Gastrocnemius medialis (tissue), 4 donors: ENCODE data around the gene SFXN5. TPM values are rescaled to one million over a fixed set of nuclear protein-coding genes. Genes with fewer than 3 reads are reported as not detected.
A peak's percentile ranks its signal among the peaks of the same experiment; 100 is the strongest.

ENCODE experiments used
- ATAC-seq, 2 donors: fragments of 150-250 bp; one replicate each; pipeline ENCODE4 v1.9.1; 2016
- DNase-seq, 2 donors: peaks; one replicate each; pipeline ENCODE4 v3.0.0-alpha.2; 2019
- H3K27ac ChIP-seq, 4 donors: fragments of 200-600 bp; sonication (generic); 1 replicate in 1 of 4; 2 replicates in 3 of 4; pipeline ENCODE4 v1.5.1; 2016 to 2018; ENCODE audit warnings: mild to moderate bottlenecking in 2 of 4, moderate library complexity in 1 of 4
- H3K27me3 ChIP-seq, 3 donors: fragments of 200-600 bp; sonication (generic) in 2 of 3; 1 replicate in 1 of 3; 2 replicates in 2 of 3; pipeline versions ENCODE4 v1.5.1 to v1.6.0; 2016 to 2019; ENCODE audit warnings: mild to moderate bottlenecking in 1 of 3, moderate library complexity in 1 of 3
- H3K36me3 ChIP-seq, 2 donors: fragments of 200-600 bp; sonication (generic) in 1 of 2; one replicate each; pipeline ENCODE4 v1.5.1; 2017 to 2018
- H3K4me1 ChIP-seq, 2 donors: fragments of 200-600 bp; sonication (generic) in 1 of 2; one replicate each; pipeline ENCODE4 v1.5.1; 2016 to 2017; ENCODE audit warnings: mild to moderate bottlenecking in 2 of 2
- H3K4me3 ChIP-seq, 4 donors: fragments of 200-600 bp; sonication (generic) in 3 of 4; 1 replicate in 1 of 4; 2 replicates in 3 of 4; pipeline ENCODE4 v1.5.1; 2016 to 2019; ENCODE audit warnings: mild to moderate bottlenecking in 2 of 4
- H3K9me3 ChIP-seq, 3 donors: fragments of 200-600 bp; sonication (generic) in 2 of 3; 1 replicate in 1 of 3; 2 replicates in 2 of 3; pipeline ENCODE4 v1.5.1; 2016 to 2019
- CTCF ChIP-seq, 5 experiments: fragments of 450-650 bp in 3 of 5; fragments of 200-600 bp in 2 of 5; sonication (generic) in 2 of 5; IDR thresholded peaks in 4 of 5; conservative IDR thresholded peaks in 1 of 5; 1 replicate in 4 of 5; 2 replicates in 1 of 5; pipeline ENCODE4 v1.5.1; 2016 to 2019; ENCODE audit warnings: antibody characterized with exemption in 5 of 5, mild to moderate bottlenecking in 3 of 5, moderate library complexity in 3 of 5
- POLR2A ChIP-seq, 2 donors: fragments of 450-650 bp; IDR thresholded peaks; one replicate each; pipeline ENCODE4 v1.6.1; 2017; ENCODE audit warnings: antibody characterized with exemption in 2 of 2, mild to moderate bottlenecking in 2 of 2, moderate library complexity in 2 of 2
- in situ Hi-C, 4 donors: fragments of 200-750 bp; cut with MboI; loops; one replicate each; pipeline versions ENCODE4 v1.15.0 to v1.8.0; 2017; ENCODE audit warnings: low sequenced_read_pairs in 4 of 4
- intact Hi-C: fragments of 100-400 bp; cut with DNase I; formaldehyde crosslinking; loops from one replicate; pipeline ENCODE4 v1.15.1; 2023; ENCODE audit warnings: low total_unique reads
- total RNA-seq, 4 donors: library from RNA; depleted of rRNA; stranded (reverse); fragments of >200 nt; gene quantifications; one replicate each; pipeline versions ENCODE4 v1.1.0 to v1.2.3, GENCODE V29; 2016

The SFXN5 gene
- total RNA-seq, 4 donors from 2014 or later: 6.8 to 22.7 (median 9.1) TPM

GRCh38 chr2:73077424-73077795 is 5.9 kb upstream of the SFXN5 start:
- TF ChIP-seq POLR2A (IDR thresholded peaks at IDR 0.05) (no peak), CTCF (IDR thresholded peaks at IDR 0.05 in 4 of 5, conservative IDR thresholded peaks at IDR 0.05 in 1 of 5) (no peak)
- intact Hi-C loops: loop anchor here (10.0 kb wide), 1 partner anchor 657 kb away; the partner anchor contains the start of gene TPRKB
- DNase-seq (no peak), ATAC-seq (no peak)
- Histone ChIP-seq H3K27ac (no peak overlapping the region), H3K4me3 (no peak overlapping the region), H3K4me1 (peaks cover 11 to 16% of the 10 kb centered on the region in 2 donors), H3K36me3 (peaks cover 0 to 8% of the 10 kb centered on the region in 2 donors), H3K27me3 (no peaks in the 10 kb centered on the region), H3K9me3 (no peaks in the 10 kb centered on the region)
- in situ Hi-C loops: no loop called here

- in situ Hi-C loops (no loop called here), intact Hi-C loops (loop anchor here (10.0 kb wide), 1 partner anchor 658 kb away; the partner anchor contains the start of gene TPRKB)
- no peak for DNase-seq
Measured at GRCh38 chr2:73076701-73077423, 5.3 kb upstream of the SFXN5 start.

GRCh38 chr2:73075477-73076373 is 4.2 kb upstream of the SFXN5 start:
- peak overlapping the region; percentile 80 to 89 (median 87) for H3K27ac ChIP-seq
- peaks cover 0 to 8% of the 10 kb centered on the region in 2 donors for H3K36me3 ChIP-seq
- in situ Hi-C loops: no loop called here
- no peak overlapping the region for H3K4me3 ChIP-seq
- intact Hi-C loops: loop anchor here (10.0 kb wide), 1 partner anchor 659 kb away; the partner anchor contains the start of gene TPRKB
- ATAC-seq (peak; percentile 67 to 68), DNase-seq (peak; percentile 89 to 92)
- H3K9me3 ChIP-seq: no peaks in the 10 kb centered on the region
- TF ChIP-seq CTCF (IDR thresholded peaks at IDR 0.05 in 4 of 5, conservative IDR thresholded peaks at IDR 0.05 in 1 of 5) (no peak), POLR2A (IDR thresholded peaks at IDR 0.05) (no peak)
- H3K27me3 ChIP-seq: no peaks in the 10 kb centered on the region
- peaks cover 15 to 24% of the 10 kb centered on the region in 2 donors for H3K4me1 ChIP-seq

More at GRCh38 chr2:73076701-73077423, 5.3 kb upstream of the SFXN5 start:
- H3K27me3 ChIP-seq: no peaks in the 10 kb centered on the region
- ATAC-seq: no peak
- peaks cover 15 to 22% of the 10 kb centered on the region in 2 donors for H3K4me1 ChIP-seq
- no peak overlapping the region for H3K4me3 ChIP-seq
- H3K36me3 ChIP-seq: peaks cover 0 to 8% of the 10 kb centered on the region in 2 donors
- H3K9me3 ChIP-seq: no peaks in the 10 kb centered on the region
- no peak for TF ChIP-seq CTCF (IDR thresholded peaks at IDR 0.05 in 4 of 5, conservative IDR thresholded peaks at IDR 0.05 in 1 of 5)
- TF ChIP-seq POLR2A (IDR thresholded peaks at IDR 0.05): no peak
- H3K27ac ChIP-seq: peak overlapping the region in 1 of 4 donors; percentile 88

GRCh38 chr2:73074110-73075069 is 2.9 kb upstream of the SFXN5 start:
- no peaks in the 10 kb centered on the region for H3K27me3 ChIP-seq
- intact Hi-C loops (loop anchor here (5.0 to 10.0 kb wide), 5 partner anchors 103 to 660 kb away; partner anchors contain the start of genes ALMS1, CCT7, PRADC1 and SPR), in situ Hi-C loops (no loop called here)
- H3K4me3 ChIP-seq: no peak overlapping the region
- H3K27ac ChIP-seq: peak overlapping the region in 1 of 4 donors; percentile 88
- H3K9me3 ChIP-seq: no peaks in the 10 kb centered on the region
- DNase-seq (peak in 1 of 2 donors; percentile 13), ATAC-seq (no peak)
- no peaks in the 10 kb centered on the region for H3K36me3 ChIP-seq
- no peak for TF ChIP-seq CTCF (IDR thresholded peaks at IDR 0.05 in 4 of 5, conservative IDR thresholded peaks at IDR 0.05 in 1 of 5)
- no peak for TF ChIP-seq POLR2A (IDR thresholded peaks at IDR 0.05)
- peaks cover 19 to 33% of the 10 kb centered on the region in 2 donors for H3K4me1 ChIP-seq
